Right forelimb (tissue), 1 donor: ENCODE data around the gene OR10X1.

Experiments
- DNase-seq: peaks from one replicate; pipeline ENCODE4 v3.0.0-alpha.2; 2018

OR10X1 gene

GRCh38 chr1:158579733-158580132 is at the start of gene OR10X1:
OR10X1 (minus strand) TSS chr1:158579899; CDS start chr1:158579899, 0 bp downstream.
- no peak for DNase-seq

GRCh38 chr1:158613764-158614163 is 34.1 kb upstream of the OR10X1 start:
- no peak for DNase-seq

GRCh38 chr1:158611916-158612315 is 32.2 kb upstream of the OR10X1 start:
- DNase-seq = no peak

- DNase-seq = no peak
Measured at GRCh38 chr1:158607296-158607695, 27.6 kb upstream of the OR10X1 start.

- DNase-seq = no peak
Measured at GRCh38 chr1:158604968-158605367, 25.3 kb upstream of the OR10X1 start, which contains the start of gene OR10Z1. OR10Z1 (plus strand) TSS chr1:158605268; CDS start chr1:158606439, 1,171 bp downstream.

- DNase-seq = no peak
Measured at GRCh38 chr1:158600735-158601134, 21.0 kb upstream of the OR10X1 start.

GRCh38 chr1:158586942-158587341 is 7.2 kb upstream of the OR10X1 start:
- DNase-seq = no peak

- no peak for DNase-seq
Measured at GRCh38 chr1:158583962-158584361, 4.3 kb upstream of the OR10X1 start.

- DNase-seq = no peak
Measured at GRCh38 chr1:158577561-158577960, 2.1 kb downstream of the OR10X1 start.

- DNase-seq = no peak
Measured at GRCh38 chr1:158572226-158572625, 7.5 kb downstream of the OR10X1 start.

GRCh38 chr1:158570480-158570879 is 9.2 kb downstream of the OR10X1 start, which contains the start of gene OR6P1:
OR6P1 (minus strand) TSS chr1:158570580; CDS start chr1:158563604, 6,976 bp downstream.
- DNase-seq = no peak

- no peak for DNase-seq
Measured at GRCh38 chr1:158564608-158565007, 15.1 kb downstream of the OR10X1 start.

GRCh38 chr1:158563853-158564252 is 15.8 kb downstream of the OR10X1 start:
- no peak for DNase-seq

- DNase-seq = no peak
Measured at GRCh38 chr1:158559696-158560095, 20.0 kb downstream of the OR10X1 start.

GRCh38 chr1:158554352-158554751 is 25.3 kb downstream of the OR10X1 start, which contains the start of gene OR6Y1:
OR6Y1 (minus strand) TSS chr1:158554405; CDS start chr1:158548105, 6,300 bp downstream.
- no peak for DNase-seq

GRCh38 chr1:158552296-158552695 is 27.4 kb downstream of the OR10X1 start:
- no peak for DNase-seq

- DNase-seq = no peak
Measured at GRCh38 chr1:158547533-158547932, 32.2 kb downstream of the OR10X1 start.

GRCh38 chr1:158537609-158538008 is 42.1 kb downstream of the OR10X1 start:
- no peak for DNase-seq

GRCh38 chr1:158534496-158534895 is 45.2 kb downstream of the OR10X1 start:
- DNase-seq = no peak
